ENCODE results near the gene CLSTN2.

DNA sequence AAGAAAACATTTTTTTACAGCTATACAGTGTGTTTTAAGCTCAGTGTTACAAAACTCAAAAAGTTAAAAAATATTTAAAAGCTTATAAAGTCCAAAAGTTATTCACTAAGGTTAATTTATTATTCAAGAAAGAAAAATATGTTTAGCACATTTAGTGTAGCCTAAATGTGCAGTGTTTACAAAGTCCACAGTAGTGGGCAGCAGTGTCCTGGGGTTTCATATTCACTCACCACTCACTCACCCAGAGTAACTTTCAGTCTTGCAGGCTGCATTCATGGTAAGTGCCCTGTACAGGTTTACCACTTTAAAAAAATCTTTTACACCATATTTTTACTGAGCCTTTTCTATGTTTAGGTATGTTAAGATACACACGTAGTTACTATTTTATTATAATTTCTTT is 442.7 kb downstream of the CLSTN2 start:
- TF ChIP-seq POLR2A (IDR thresholded peaks at IDR 0.05; ENCODE audit: low read depth, low read length) (no peak), SPI1 (IDR thresholded peaks at IDR 0.05; ENCODE audit: low read depth, low read length) (no peak), POLR2AphosphoS5 (IDR thresholded peaks at IDR 0.05; ENCODE audit: low read depth, low read length) (no peak), TAF1 (IDR thresholded peaks at IDR 0.05; ENCODE audit: low read depth, low read length) (no peak), POU2F2 (IDR thresholded peaks at IDR 0.05; ENCODE audit: low read depth, low read length) (no peak)
